Activated CD8-positive, alpha-beta T cell treated with anti-CD3 and anti-CD28 coated beads for 36 hours (primary cell): ENCODE measurements around the gene ZNF598. TPM values are rescaled to one million over a fixed set of nuclear protein-coding genes. Genes with fewer than 3 reads are reported as not detected.

ENCODE experiments used
- ATAC-seq: fragments of 200-7000 bp; cut with Tn5 transposase; one replicate; pipeline ENCODE4 v1.10.0; 2021; ENCODE audit warnings: mild to moderate bottlenecking, moderate library complexity
- CTCF ChIA-PET: fragments of 350-600 bp; sonication (Branson Sonifier 250); formaldehyde crosslinking; loops from one replicate; lab custom pipeline; 2021; ENCODE audit warnings: antibody characterized with exemption; lab: Charles Lee
- POLR2A ChIA-PET: fragments of 350-600 bp; sonication (Branson Sonifier 250); formaldehyde crosslinking; loops from one replicate; lab custom pipeline; 2021; ENCODE audit warnings: antibody characterized with exemption; lab: Charles Lee
- DNase-seq: peaks from one replicate; pipeline ENCODE4 v3.0.0-alpha.2; 2020
- H3K27ac Mint-ChIP-seq: one replicate; pipeline ENCODE4 v1.8.0; 2021; ENCODE audit warnings: mild to moderate bottlenecking, mixed read lengths
- H3K27me3 Mint-ChIP-seq: one replicate; pipeline ENCODE4 v1.8.0; 2021; ENCODE audit warnings: mixed read lengths
- H3K36me3 Mint-ChIP-seq: one replicate; pipeline ENCODE4 v1.8.0; 2021; ENCODE audit warnings: low read depth, mixed read lengths
- H3K4me1 Mint-ChIP-seq: one replicate; pipeline ENCODE4 v1.8.0; 2021; ENCODE audit warnings: low read depth, mixed read lengths
- H3K4me3 Mint-ChIP-seq: one replicate; pipeline ENCODE4 v1.8.0; 2021; ENCODE audit warnings: mild to moderate bottlenecking, moderate library complexity, mixed read lengths
- H3K9me3 Mint-ChIP-seq: one replicate; pipeline ENCODE4 v1.8.0; 2021; ENCODE audit warnings: mixed read lengths
- intact Hi-C: fragments of 100-400 bp; cut with micrococcal nuclease; formaldehyde crosslinking; loops from one replicate; pipeline ENCODE4 v1.10.0; 2022
- total RNA-seq, 2 experiments: library from RNA; stranded (reverse); gene quantifications; one replicate each; pipeline ENCODE4 v1.2.3, GENCODE V29; 2021
- TF ChIP-seq, protein P1 (sequence below): fragments of 200-600 bp; IDR thresholded peaks from one replicate; pipeline ENCODE4 v1.8.0; 2022; ENCODE audit warnings: antibody characterized with exemption, mild to moderate bottlenecking

The ZNF598 gene
- total RNA-seq, 2 experiments from 2014 or later = 85.5 to 90.3 TPM

DNA sequence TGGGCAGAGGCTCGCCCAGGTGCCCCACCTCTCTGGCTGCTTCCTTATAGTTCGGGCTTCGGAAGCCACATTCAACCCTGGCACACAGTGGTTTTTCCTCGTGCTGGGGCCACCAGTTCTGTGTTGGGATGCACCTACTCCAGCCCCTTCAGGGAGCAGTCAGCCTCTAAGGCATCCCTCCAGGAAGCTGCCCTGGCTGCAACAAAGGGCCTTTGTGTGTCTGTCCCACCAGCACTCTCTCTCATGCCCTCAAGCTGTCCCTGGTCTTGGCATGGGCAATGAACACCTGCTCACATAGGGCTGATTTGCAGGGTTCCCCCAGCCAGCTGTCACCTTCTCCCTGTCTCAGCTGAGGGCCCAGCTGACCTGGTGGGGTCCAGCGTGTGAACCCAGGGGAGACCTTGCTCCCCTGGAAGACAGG, 27.6 kb downstream of the ZNF598 start:
- Mint-ChIP-seq H3K27me3 (peaks cover 29% of the 10 kb centered on the region), H3K36me3 (peaks cover 30% of the 10 kb centered on the region), H3K4me3 (no peak overlapping the region), H3K4me1 (peaks cover 20% of the 10 kb centered on the region), H3K9me3 (no peaks in the 10 kb centered on the region), H3K27ac (no peak overlapping the region)
- DNase-seq (no peak), ATAC-seq (no peak)
- intact Hi-C loops = no loop called here
- ChIA-PET CTCF (interaction anchor here (1.0 kb wide), 1 partner anchor 10 kb away, joined by 3 read pairs; the partner anchor contains the start of gene TBL3), POLR2A (interaction anchor here (1.1 to 29.2 kb wide), 9 partner anchors 8 to 173 kb away, joined by 3 to 505 read pairs (median 8); partner anchors contain the start of genes NDUFB10, RNF151, RPS2 and SYNGR3)
- TF ChIP-seq, protein P1, sequence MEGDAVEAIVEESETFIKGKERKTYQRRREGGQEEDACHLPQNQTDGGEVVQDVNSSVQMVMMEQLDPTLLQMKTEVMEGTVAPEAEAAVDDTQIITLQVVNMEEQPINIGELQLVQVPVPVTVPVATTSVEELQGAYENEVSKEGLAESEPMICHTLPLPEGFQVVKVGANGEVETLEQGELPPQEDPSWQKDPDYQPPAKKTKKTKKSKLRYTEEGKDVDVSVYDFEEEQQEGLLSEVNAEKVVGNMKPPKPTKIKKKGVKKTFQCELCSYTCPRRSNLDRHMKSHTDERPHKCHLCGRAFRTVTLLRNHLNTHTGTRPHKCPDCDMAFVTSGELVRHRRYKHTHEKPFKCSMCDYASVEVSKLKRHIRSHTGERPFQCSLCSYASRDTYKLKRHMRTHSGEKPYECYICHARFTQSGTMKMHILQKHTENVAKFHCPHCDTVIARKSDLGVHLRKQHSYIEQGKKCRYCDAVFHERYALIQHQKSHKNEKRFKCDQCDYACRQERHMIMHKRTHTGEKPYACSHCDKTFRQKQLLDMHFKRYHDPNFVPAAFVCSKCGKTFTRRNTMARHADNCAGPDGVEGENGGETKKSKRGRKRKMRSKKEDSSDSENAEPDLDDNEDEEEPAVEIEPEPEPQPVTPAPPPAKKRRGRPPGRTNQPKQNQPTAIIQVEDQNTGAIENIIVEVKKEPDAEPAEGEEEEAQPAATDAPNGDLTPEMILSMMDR = no peak

DNA sequence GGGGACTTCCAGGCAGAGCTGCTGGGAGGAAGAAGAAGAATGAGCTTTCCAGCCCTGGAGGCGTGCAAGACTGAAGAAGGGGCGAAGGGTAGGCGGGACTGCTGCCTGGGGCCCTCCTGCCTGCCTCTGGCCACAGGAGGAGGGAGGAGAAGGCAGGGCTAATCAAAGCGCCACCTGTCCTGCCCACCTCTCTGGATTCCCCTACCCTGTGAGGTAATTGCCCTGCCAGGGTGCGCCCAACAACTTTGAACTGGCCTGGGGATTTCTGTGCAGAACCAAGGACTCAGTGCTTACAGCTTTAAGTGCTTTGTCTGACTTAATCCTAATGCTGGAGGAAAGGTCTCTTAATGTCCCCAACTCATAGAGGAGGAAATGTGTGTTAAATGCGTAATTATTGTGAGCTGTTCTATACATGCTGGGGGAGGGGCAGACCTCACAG, 28.2 kb downstream of the ZNF598 start, which contains the start of gene NOXO1:
NOXO1 (minus strand) TSS at position 72 of the 439 bp plus-strand sequence. CDS start 290 bp downstream, outside the sequence.
- intact Hi-C loops = no loop called here
- ATAC-seq (peak; percentile 15), DNase-seq (peak; percentile 51)
- POLR2A ChIA-PET = interaction anchor here (0.6 to 29.2 kb wide), 9 partner anchors 8 to 271 kb away, joined by 3 to 505 read pairs (median 8); partner anchors contain the start of genes FAHD1, HAGH, NDUFB10 and RNF151
- H3K27me3 Mint-ChIP-seq = peaks cover 29% of the 10 kb centered on the region
- H3K4me3 Mint-ChIP-seq = no peak within 1 kb of the TSS
- H3K9me3 Mint-ChIP-seq = no peaks in the 10 kb centered on the region
- H3K27ac Mint-ChIP-seq = no peak within 1 kb of the TSS
- TF ChIP-seq, protein P1 = no peak
- peaks cover 20% of the 10 kb centered on the region for H3K4me1 Mint-ChIP-seq
- H3K36me3 Mint-ChIP-seq = peaks cover 24% of the 10 kb centered on the region
- CTCF ChIA-PET = interaction anchor here (1.0 kb wide), 1 partner anchor 23 kb away, joined by 3 read pairs; no protein-coding TSS in a partner anchor

DNA sequence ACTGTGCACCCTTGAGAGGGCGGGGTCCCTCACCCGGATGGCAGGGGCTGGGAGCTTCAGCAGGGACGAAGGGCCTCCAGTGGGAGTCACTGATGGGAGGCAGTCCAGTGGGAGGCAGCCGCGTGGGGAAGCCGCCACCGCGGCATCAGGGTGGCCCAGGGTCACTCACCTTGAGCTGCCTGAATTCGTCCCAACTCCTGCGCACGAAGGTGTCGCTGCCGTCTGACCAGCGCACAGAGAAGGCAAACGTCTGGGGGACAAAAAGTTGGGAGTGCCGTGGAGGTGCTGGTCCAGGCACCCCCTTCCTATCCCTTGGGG, 28.9 kb downstream of the ZNF598 start:
- intact Hi-C loops = no loop called here
- peaks cover 20% of the 10 kb centered on the region for H3K4me1 Mint-ChIP-seq
- CTCF ChIA-PET = interaction anchor here (1.0 kb wide), 1 partner anchor 23 kb away, joined by 3 read pairs; no protein-coding TSS in a partner anchor
- TF ChIP-seq, protein P1 = no peak
- ATAC-seq = no peak
- no peaks in the 10 kb centered on the region for H3K9me3 Mint-ChIP-seq
- no peak overlapping the region for H3K4me3 Mint-ChIP-seq
- POLR2A ChIA-PET = interaction anchor here (0.6 to 29.2 kb wide), 8 partner anchors 10 to 272 kb away, joined by 3 to 505 read pairs (median 8); partner anchors contain the start of genes FAHD1, HAGH, NDUFB10 and RNF151
- no peak overlapping the region for H3K27ac Mint-ChIP-seq
- peaks cover 29% of the 10 kb centered on the region for H3K27me3 Mint-ChIP-seq
- H3K36me3 Mint-ChIP-seq = peaks cover 23% of the 10 kb centered on the region
- no peak for DNase-seq

DNA sequence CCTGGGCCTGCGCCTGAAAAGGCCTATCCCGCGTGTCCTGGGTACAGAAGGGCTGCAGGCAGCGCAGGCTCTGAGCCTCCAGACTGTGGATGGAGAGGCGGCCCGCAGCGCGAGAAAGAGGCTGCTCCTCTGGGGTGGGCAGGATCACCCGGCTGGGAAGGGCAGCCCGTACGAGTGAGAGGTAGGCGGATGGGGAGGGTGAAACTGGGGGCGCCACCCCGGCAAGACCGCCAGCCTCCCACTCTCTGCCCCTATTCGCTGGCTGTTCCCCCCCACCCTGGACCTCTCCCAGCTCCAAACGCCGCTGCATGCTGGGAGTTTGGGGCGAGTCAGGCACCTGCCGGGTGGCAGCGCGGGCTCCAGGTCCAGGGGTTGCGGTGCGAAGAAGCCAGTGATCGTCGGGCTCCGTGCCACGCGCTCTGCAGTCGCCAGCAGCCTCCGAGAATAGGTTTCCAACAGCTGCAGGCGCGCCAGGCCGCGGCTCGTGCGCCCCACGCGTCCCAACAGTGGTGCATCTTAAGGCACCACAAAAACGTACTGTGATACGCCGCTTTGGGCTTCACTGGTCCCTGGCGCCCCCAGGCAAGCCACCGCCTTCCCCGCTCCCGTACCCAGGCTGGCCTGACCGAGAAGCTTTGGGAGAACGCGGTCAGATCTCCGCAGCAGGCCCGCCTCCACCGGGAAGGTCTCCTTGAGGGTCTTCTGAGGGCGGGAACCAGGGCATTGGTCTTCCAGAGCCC, 29.4 kb downstream of the ZNF598 start:
- DNase-seq (peak; percentile 31), ATAC-seq (no peak)
- intact Hi-C loops = no loop called here
- H3K27me3 Mint-ChIP-seq = peaks cover 29% of the 10 kb centered on the region
- POLR2A ChIA-PET = interaction anchor here (1.1 to 29.2 kb wide), 6 partner anchors 10 to 175 kb away, joined by 3 to 505 read pairs (median 11); partner anchors contain the start of genes FAHD1, HAGH, NDUFB10 and RNF151
- H3K36me3 Mint-ChIP-seq = peaks cover 22% of the 10 kb centered on the region
- H3K4me1 Mint-ChIP-seq = peaks cover 18% of the 10 kb centered on the region
- CTCF ChIA-PET = interaction anchor here (1.0 kb wide), 1 partner anchor 24 kb away, joined by 3 read pairs; no protein-coding TSS in a partner anchor
- no peaks in the 10 kb centered on the region for H3K9me3 Mint-ChIP-seq
- no peak overlapping the region for H3K4me3 Mint-ChIP-seq
- TF ChIP-seq, protein P1 = no peak
- no peak overlapping the region for H3K27ac Mint-ChIP-seq
